ENCODE results near the gene COMMD8. TPM values are rescaled to one million over a fixed set of nuclear protein-coding genes. Genes with fewer than 3 reads are reported as not detected.

Gene COMMD8
- total RNA-seq = 10 to 100 TPM; 10.1 to 18.5 (median 11.0) TPM

- peak; percentile 99 for DNase-seq (ENCODE audit: low spot score in 2 of 2)
- Histone ChIP-seq H3K9me3 (no peaks in the 10 kb centered on the region), H3K4me3 (peak within 1 kb of the TSS; percentile 74), H3K27me3 (no peaks in the 10 kb centered on the region), H3K27ac (peak within 1 kb of the TSS; percentile 75), H3K4me1 (peaks cover 17% of the 10 kb centered on the region), H3K36me3 (no peaks in the 10 kb centered on the region)
- under 1% methylated on average over 19 of the region's 51 CpGs for WGBS
- TF ChIP-seq POLR2A (IDR thresholded peaks at IDR 0.05) (peak in 1 of 2 donors; percentile 29), EP300 (IDR thresholded peaks at IDR 0.05) (no peak), CTCF (IDR thresholded peaks at IDR 0.05) (peak in 1 of 2 donors; percentile 27), POLR2AphosphoS5 (IDR thresholded peaks at IDR 0.05) (peak in 2 of 3 donors; percentile 65 to 79)
Observed at GRCh38 chr4:47463235-47463956, at the start of gene COMMD8. COMMD8 (minus strand) TSS chr4:47463702; CDS start chr4:47463651, 51 bp downstream.

GRCh38 chr4:47510506-47511143, 47.1 kb upstream of the COMMD8 start:
- DNase-seq (ENCODE audit: low spot score in 2 of 2) = no peak
- Histone ChIP-seq H3K36me3 (peaks cover 20% of the 10 kb centered on the region), H3K27ac (no peak overlapping the region), H3K4me1 (peaks cover 12% of the 10 kb centered on the region), H3K9me3 (no peaks in the 10 kb centered on the region), H3K27me3 (no peaks in the 10 kb centered on the region), H3K4me3 (no peak overlapping the region)
- 43% methylated on average over 2 of the region's 2 CpGs for WGBS
- no peak for TF ChIP-seq CTCF (IDR thresholded peaks at IDR 0.05)
- no peak for TF ChIP-seq POLR2A (IDR thresholded peaks at IDR 0.05)
- no peak for TF ChIP-seq POLR2AphosphoS5 (IDR thresholded peaks at IDR 0.05)
- TF ChIP-seq EP300 (IDR thresholded peaks at IDR 0.05) = no peak

- Histone ChIP-seq H3K4me3 (no peak overlapping the region), H3K4me1 (peaks cover 9% of the 10 kb centered on the region), H3K36me3 (no peaks in the 10 kb centered on the region), H3K27me3 (no peaks in the 10 kb centered on the region), H3K27ac (no peak overlapping the region), H3K9me3 (no peaks in the 10 kb centered on the region)
- TF ChIP-seq POLR2AphosphoS5 (IDR thresholded peaks at IDR 0.05) (no peak), POLR2A (IDR thresholded peaks at IDR 0.05) (no peak), CTCF (IDR thresholded peaks at IDR 0.05) (no peak), EP300 (IDR thresholded peaks at IDR 0.05) (no peak)
- no peak for DNase-seq (ENCODE audit: low spot score in 2 of 2)
- 74% methylated on average over 3 of the region's 3 CpGs for WGBS
Observed at GRCh38 chr4:47505666-47506065, 42.2 kb upstream of the COMMD8 start.

GRCh38 chr4:47505147-47505546, 41.6 kb upstream of the COMMD8 start:
- DNase-seq (ENCODE audit: low spot score in 2 of 2) = no peak
- H3K27me3 ChIP-seq = no peaks in the 10 kb centered on the region
- H3K27ac ChIP-seq = no peak overlapping the region
- peaks cover 5% of the 10 kb centered on the region for H3K4me1 ChIP-seq
- H3K36me3 ChIP-seq = no peaks in the 10 kb centered on the region
- TF ChIP-seq POLR2A (IDR thresholded peaks at IDR 0.05) (no peak), POLR2AphosphoS5 (IDR thresholded peaks at IDR 0.05) (no peak), EP300 (IDR thresholded peaks at IDR 0.05) (no peak), CTCF (IDR thresholded peaks at IDR 0.05) (no peak)
- WGBS = 66% methylated on average over 3 of the region's 3 CpGs
- H3K4me3 ChIP-seq = no peak overlapping the region
- H3K9me3 ChIP-seq = no peaks in the 10 kb centered on the region

GRCh38 chr4:47500776-47501175, 37.3 kb upstream of the COMMD8 start:
- H3K36me3 ChIP-seq = no peaks in the 10 kb centered on the region
- H3K9me3 ChIP-seq = no peaks in the 10 kb centered on the region
- H3K4me1 ChIP-seq = peaks cover 3% of the 10 kb centered on the region
- 56% methylated on average over 3 of the region's 3 CpGs for WGBS
- H3K27ac ChIP-seq = no peak overlapping the region
- TF ChIP-seq POLR2A (IDR thresholded peaks at IDR 0.05) = no peak
- TF ChIP-seq EP300 (IDR thresholded peaks at IDR 0.05) = no peak
- TF ChIP-seq POLR2AphosphoS5 (IDR thresholded peaks at IDR 0.05) = no peak
- TF ChIP-seq CTCF (IDR thresholded peaks at IDR 0.05) = no peak
- H3K4me3 ChIP-seq = no peak overlapping the region
- DNase-seq (ENCODE audit: low spot score in 2 of 2) = no peak
- H3K27me3 ChIP-seq = no peaks in the 10 kb centered on the region
